ENCODE measurements around the gene WASL. TPM values are rescaled to one million over a fixed set of nuclear protein-coding genes. Genes with fewer than 3 reads are reported as not detected.
"Not testable (repeated sequence)": the region's sequence is repeated elsewhere in the genome, so short reads cannot be mapped to it uniquely, and the experiment has no call there.

WASL gene
- polyA plus RNA-seq, 1 donor from 2014 or later, result 2.8 TPM

- not testable (repeated sequence) for H3K4me3 Mint-ChIP-seq, H3K27me3 Mint-ChIP-seq, H3K9me3 Mint-ChIP-seq, H3K36me3 Mint-ChIP-seq, H3K4me1 Mint-ChIP-seq, H3K27ac Mint-ChIP-seq
Observed at GRCh38 chr7:123780472-123780871, 31.7 kb upstream of the WASL start.

- H3K27me3 Mint-ChIP-seq, result peaks cover 6% of the 10 kb centered on the region
- peaks cover 0 to 2% (median 0%) of the 10 kb centered on the region in 3 donors for H3K9me3 Mint-ChIP-seq
- H3K4me1 Mint-ChIP-seq, result peaks cover 6 to 8% (median 7%) of the 10 kb centered on the region in 3 donors
- no peaks in the 10 kb centered on the region for H3K36me3 Mint-ChIP-seq
- H3K4me3 Mint-ChIP-seq, result no peak overlapping the region
- no peak overlapping the region for H3K27ac Mint-ChIP-seq
Observed at GRCh38 chr7:123774496-123774895, 25.7 kb upstream of the WASL start.

GRCh38 chr7:123773481-123773880 lies 24.7 kb upstream of the WASL start:
- Mint-ChIP-seq H3K4me1 (peaks cover 6 to 8% (median 7%) of the 10 kb centered on the region in 3 donors), H3K36me3 (no peaks in the 10 kb centered on the region), H3K9me3 (peaks cover 0 to 2% (median 0%) of the 10 kb centered on the region in 3 donors), H3K27ac (no peak overlapping the region), H3K27me3 (peaks cover 6% of the 10 kb centered on the region), H3K4me3 (no peak overlapping the region)

- H3K4me3 Mint-ChIP-seq, result no peak overlapping the region
- H3K4me1 Mint-ChIP-seq, result peaks cover 6 to 8% (median 7%) of the 10 kb centered on the region in 3 donors
- H3K36me3 Mint-ChIP-seq, result no peaks in the 10 kb centered on the region
- peaks cover 6% of the 10 kb centered on the region for H3K27me3 Mint-ChIP-seq
- no peak overlapping the region for H3K27ac Mint-ChIP-seq
- peaks cover 0 to 2% (median 0%) of the 10 kb centered on the region in 3 donors for H3K9me3 Mint-ChIP-seq
Observed at GRCh38 chr7:123772652-123773051, 23.8 kb upstream of the WASL start.

- H3K4me3 Mint-ChIP-seq, result no peak overlapping the region
- H3K36me3 Mint-ChIP-seq, result no peaks in the 10 kb centered on the region
- no peak overlapping the region for H3K27ac Mint-ChIP-seq
- H3K4me1 Mint-ChIP-seq, result peaks cover 6 to 8% (median 7%) of the 10 kb centered on the region in 3 donors
- H3K27me3 Mint-ChIP-seq, result peaks cover 6% of the 10 kb centered on the region
- H3K9me3 Mint-ChIP-seq, result peaks cover 0 to 2% (median 0%) of the 10 kb centered on the region in 3 donors
Observed at GRCh38 chr7:123771846-123772245, 23.0 kb upstream of the WASL start.

- Mint-ChIP-seq H3K9me3 (peaks cover 0 to 2% (median 0%) of the 10 kb centered on the region in 3 donors), H3K4me3 (peak overlapping the region in 2 of 4 donors; percentile 0 to 4), H3K4me1 (peaks cover 6 to 8% (median 7%) of the 10 kb centered on the region in 3 donors), H3K36me3 (no peaks in the 10 kb centered on the region), H3K27ac (no peak overlapping the region), H3K27me3 (peaks cover 6% of the 10 kb centered on the region)
Observed at GRCh38 chr7:123771256-123771655, 22.5 kb upstream of the WASL start.

GRCh38 chr7:123770378-123770777 lies 21.6 kb upstream of the WASL start:
- Mint-ChIP-seq H3K4me3 (peak overlapping the region in 3 of 4 donors; percentile 76 to 85 (median 83)), H3K27me3 (no peaks in the 10 kb centered on the region), H3K27ac (peak overlapping the region in 1 of 3 donors; percentile 74), H3K4me1 (peaks cover 6 to 8% (median 7%) of the 10 kb centered on the region in 3 donors), H3K9me3 (peaks cover 0 to 2% (median 0%) of the 10 kb centered on the region in 3 donors), H3K36me3 (no peaks in the 10 kb centered on the region)

- Mint-ChIP-seq H3K4me3 (peak overlapping the region in 1 of 4 donors; percentile 58), H3K27ac (no peak overlapping the region), H3K27me3 (no peaks in the 10 kb centered on the region), H3K4me1 (peaks cover 6 to 8% (median 7%) of the 10 kb centered on the region in 3 donors), H3K9me3 (no peaks in the 10 kb centered on the region), H3K36me3 (no peaks in the 10 kb centered on the region)
Observed at GRCh38 chr7:123769371-123769770, 20.6 kb upstream of the WASL start.

GRCh38 chr7:123768493-123768892 lies 19.7 kb upstream of the WASL start:
- no peaks in the 10 kb centered on the region for H3K36me3 Mint-ChIP-seq
- H3K4me1 Mint-ChIP-seq, result peaks cover 6 to 8% (median 7%) of the 10 kb centered on the region in 3 donors
- no peak overlapping the region for H3K4me3 Mint-ChIP-seq
- no peak overlapping the region for H3K27ac Mint-ChIP-seq
- H3K9me3 Mint-ChIP-seq, result no peaks in the 10 kb centered on the region
- H3K27me3 Mint-ChIP-seq, result no peaks in the 10 kb centered on the region

DNA sequence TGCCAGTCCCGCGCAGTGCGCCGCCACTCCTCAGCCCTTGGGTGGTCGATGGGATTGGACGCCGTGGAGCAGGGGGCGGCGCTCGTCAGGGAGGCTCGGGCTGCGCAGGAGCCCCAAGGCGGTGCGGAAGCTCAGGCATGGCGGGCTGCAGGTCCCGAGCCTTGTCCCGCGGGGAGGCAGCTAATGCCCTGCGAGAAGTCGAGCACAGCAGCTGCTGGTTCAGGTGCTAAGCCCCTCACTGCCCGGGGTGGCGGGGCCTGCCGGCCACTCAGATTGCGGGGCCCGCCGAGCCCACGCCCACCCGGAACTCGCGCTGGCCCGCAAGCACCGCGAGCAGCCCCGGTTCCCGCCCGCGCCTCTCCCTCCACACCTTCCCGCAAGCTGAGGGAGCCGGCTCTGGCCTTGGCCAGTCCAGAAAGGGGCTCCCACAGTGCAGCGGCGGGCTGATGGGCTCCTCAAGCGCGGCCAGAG lies 14.4 kb upstream of the WASL start:
- Mint-ChIP-seq H3K4me1 (no peaks in the 10 kb centered on the region), H3K27ac (no peak overlapping the region), H3K4me3 (no peak overlapping the region), H3K27me3 (no peaks in the 10 kb centered on the region), H3K9me3 (no peaks in the 10 kb centered on the region), H3K36me3 (no peaks in the 10 kb centered on the region)

GRCh38 chr7:123761729-123762128 lies 12.9 kb upstream of the WASL start:
- Mint-ChIP-seq H3K27me3 (no peaks in the 10 kb centered on the region), H3K27ac (no peak overlapping the region)

DNA sequence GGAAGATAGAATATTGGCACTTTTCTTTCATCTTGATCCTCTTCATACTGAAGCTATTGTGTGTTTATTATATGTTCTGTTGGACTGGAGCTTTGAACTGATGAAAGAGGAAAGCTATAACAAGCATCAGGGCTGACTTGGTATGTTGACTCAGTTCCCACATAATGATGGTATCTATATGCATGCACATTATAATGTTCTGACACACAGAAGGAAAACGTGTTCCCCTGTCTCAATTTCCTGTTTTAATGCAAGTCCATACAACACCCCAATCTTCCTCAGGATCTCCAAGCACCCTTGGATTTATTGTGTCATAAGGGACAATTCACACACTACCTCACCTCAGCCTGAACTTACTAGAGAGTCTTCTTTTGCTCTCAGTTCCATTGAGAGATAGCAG lies 8.3 kb upstream of the WASL start:
- Mint-ChIP-seq H3K36me3 (no peaks in the 10 kb centered on the region), H3K27ac (no peak overlapping the region), H3K4me3 (no peak overlapping the region), H3K4me1 (no peaks in the 10 kb centered on the region), H3K27me3 (no peaks in the 10 kb centered on the region), H3K9me3 (no peaks in the 10 kb centered on the region)

More at GRCh38 chr7:123761729-123762128, 12.9 kb upstream of the WASL start:
- Mint-ChIP-seq H3K36me3 (no peaks in the 10 kb centered on the region), H3K9me3 (no peaks in the 10 kb centered on the region), H3K4me3 (no peak overlapping the region), H3K4me1 (no peaks in the 10 kb centered on the region)

DNA sequence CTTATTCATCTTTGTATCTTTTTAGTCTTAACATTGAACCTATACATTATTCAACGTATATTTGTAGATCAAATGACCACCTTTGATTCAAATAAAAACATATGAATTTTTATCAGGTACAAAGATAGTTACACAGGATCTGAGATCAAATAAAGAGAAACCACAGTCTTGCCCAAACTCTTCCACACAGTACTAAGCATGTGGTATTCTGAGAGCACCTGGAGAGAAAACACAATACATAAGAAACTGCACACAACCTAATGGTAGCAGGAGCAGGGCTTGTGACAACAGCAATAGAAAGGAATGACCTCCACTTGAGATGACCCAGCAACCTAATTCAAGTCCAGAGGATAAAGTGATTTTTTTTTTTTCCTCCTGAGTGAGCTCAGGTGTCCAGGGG lies 6.5 kb upstream of the WASL start:
- Mint-ChIP-seq H3K27ac (no peak overlapping the region), H3K4me1 (peaks cover 0 to 12% (median 5%) of the 10 kb centered on the region in 3 donors), H3K9me3 (no peaks in the 10 kb centered on the region), H3K36me3 (no peaks in the 10 kb centered on the region), H3K4me3 (no peak overlapping the region), H3K27me3 (no peaks in the 10 kb centered on the region)

GRCh38 chr7:123754271-123754871 lies 5.6 kb upstream of the WASL start:
- Mint-ChIP-seq H3K36me3 (no peaks in the 10 kb centered on the region), H3K9me3 (no peaks in the 10 kb centered on the region), H3K27ac (no peak overlapping the region), H3K4me3 (no peak overlapping the region), H3K27me3 (no peaks in the 10 kb centered on the region), H3K4me1 (peaks cover 4 to 18% (median 12%) of the 10 kb centered on the region in 3 donors)

GRCh38 chr7:123752534-123752933 lies 3.7 kb upstream of the WASL start:
- Mint-ChIP-seq H3K27ac (no peak overlapping the region), H3K4me1 (peaks cover 8 to 28% (median 17%) of the 10 kb centered on the region in 3 donors)

DNA sequence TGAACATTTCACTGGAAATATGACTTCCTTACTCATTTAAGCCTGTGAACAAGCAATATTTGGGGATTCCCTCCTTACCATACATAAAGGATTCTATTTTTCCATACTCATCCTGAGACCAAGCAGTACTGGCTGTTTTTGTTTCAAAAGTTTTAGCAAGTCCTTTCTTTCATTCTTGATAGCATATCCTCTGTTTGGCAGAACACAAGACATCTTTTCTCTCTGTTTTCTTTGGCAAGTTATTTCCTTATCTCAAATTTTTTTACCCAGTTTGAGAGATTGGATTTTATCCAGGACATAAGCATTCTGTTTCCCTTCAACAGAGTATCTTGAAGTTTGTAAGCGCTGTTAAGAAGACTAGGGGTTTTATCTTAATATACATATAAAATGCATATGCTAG lies 3.0 kb upstream of the WASL start:
- no peaks in the 10 kb centered on the region for H3K9me3 Mint-ChIP-seq
- H3K27me3 Mint-ChIP-seq, result no peaks in the 10 kb centered on the region
- H3K36me3 Mint-ChIP-seq, result no peaks in the 10 kb centered on the region
- H3K4me1 Mint-ChIP-seq, result peaks cover 15 to 35% (median 23%) of the 10 kb centered on the region in 3 donors
- H3K4me3 Mint-ChIP-seq, result peak overlapping the region in 1 of 4 donors; percentile 51
- peak overlapping the region in 1 of 3 donors; percentile 4 for H3K27ac Mint-ChIP-seq

More at GRCh38 chr7:123752534-123752933, 3.7 kb upstream of the WASL start:
- Mint-ChIP-seq H3K9me3 (no peaks in the 10 kb centered on the region), H3K4me3 (peak overlapping the region in 1 of 4 donors; percentile 6), H3K27me3 (no peaks in the 10 kb centered on the region), H3K36me3 (no peaks in the 10 kb centered on the region)
